Stimulated activated CD8-positive, alpha-beta memory T cell treated with anti-CD3 and anti-CD28 coated beads, Interleukin-7, amount 100 ng/mL, for 48 hours (primary cell): Measurements from ENCODE around the gene NUAK2.

Experiments
- DNase-seq, 2 donors: peaks; one replicate each; pipeline ENCODE4 v3.0.0-alpha.2; 2020; ENCODE audit warnings: low read depth in 1 of 2; ENCODE audit errors: extremely low read depth in 1 of 2

NUAK2 gene

DNA sequence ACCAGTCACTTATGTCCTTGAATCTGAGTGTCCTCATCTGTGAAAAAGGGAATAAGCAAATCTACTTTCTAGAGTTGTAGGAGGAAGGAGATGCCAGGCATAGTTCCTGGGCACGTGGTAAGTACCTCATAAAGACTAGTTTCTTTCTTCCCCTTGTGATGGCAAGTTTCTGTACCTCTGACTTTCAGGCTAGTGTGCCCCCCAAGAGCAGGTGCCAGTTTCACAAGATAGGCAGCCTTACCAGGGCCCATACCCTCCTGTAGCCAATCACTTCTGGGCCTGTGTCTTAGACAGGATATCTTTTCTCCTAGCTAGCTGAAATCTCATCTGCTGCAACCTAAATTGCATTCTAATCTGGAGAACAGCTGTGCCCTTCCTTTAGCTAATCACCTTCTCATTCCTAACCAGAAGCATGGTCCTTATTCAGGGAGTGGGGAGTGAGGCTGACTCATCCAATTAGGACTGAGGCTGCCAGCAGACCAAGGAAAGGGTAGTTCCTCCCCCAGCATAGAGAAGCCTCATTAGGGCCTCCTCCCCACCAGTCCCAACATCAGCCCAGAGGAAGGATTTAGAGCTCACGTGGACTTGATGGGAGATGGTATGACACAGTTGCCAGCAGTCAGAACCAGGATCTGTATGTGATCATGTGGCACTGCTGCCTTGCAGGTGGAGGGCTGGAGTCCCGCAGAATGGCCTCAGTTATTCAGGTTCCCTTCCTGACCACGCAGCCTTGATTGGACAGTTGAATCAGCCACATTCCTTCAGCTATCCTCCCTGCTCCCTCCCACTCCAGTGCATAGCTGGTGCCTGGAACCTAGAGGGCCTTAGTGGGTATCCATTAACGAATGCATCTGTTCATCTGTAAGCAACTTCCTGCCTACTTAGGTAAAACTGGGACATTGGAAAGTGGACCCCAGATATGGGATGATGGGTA, 27.3 kb upstream of the NUAK2 start:
- DNase-seq, result no peak

DNA sequence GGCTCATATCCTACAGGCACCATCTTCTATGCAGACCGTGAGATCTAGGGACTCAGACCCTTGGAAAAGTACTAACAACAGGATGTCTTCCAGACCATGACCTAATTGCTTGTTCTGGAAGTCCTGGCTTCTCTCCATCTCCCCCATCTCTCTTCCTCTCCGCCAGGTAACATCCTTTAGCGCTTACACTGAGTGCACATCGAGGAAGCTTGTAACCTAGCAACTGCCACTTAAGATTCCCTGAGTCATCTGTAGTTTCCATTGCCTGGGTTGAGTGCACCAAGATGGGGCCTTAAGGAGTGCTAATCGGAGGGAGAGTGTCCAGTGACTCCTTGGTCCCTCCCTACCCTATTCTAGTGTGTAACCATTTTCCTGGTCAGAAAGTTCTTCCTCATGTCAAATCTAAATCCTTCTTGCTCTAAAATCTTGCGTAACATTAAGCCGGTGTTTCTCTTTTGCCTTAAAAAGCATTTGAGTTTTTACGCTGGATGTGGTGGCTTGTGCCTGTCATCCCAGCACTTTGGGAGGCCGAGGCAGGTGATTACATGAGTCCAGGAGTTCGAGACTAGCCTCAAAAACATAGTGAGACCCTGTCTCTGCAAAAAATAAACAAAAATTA, 25.5 kb upstream of the NUAK2 start:
- DNase-seq, result no peak

DNA sequence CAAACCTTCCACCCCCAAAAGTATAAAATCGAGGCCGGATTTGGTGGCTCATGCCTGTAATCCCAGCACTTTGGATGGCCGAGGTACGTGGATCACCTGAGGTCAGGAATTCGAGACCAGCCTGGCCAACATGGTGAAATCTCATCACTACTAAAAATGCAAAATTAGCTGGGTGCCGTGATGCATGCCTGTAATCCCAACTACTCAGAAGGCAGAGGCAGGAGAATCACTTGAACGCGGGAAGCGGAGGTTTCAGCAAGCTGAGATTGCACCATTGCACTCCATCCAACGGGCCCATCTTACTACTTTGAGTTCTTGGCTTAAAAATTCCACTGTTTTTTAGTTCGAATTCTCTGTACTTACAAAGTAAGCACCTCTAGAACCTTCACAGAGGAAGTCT, 24.2 kb upstream of the NUAK2 start:
- no peak for DNase-seq

DNA sequence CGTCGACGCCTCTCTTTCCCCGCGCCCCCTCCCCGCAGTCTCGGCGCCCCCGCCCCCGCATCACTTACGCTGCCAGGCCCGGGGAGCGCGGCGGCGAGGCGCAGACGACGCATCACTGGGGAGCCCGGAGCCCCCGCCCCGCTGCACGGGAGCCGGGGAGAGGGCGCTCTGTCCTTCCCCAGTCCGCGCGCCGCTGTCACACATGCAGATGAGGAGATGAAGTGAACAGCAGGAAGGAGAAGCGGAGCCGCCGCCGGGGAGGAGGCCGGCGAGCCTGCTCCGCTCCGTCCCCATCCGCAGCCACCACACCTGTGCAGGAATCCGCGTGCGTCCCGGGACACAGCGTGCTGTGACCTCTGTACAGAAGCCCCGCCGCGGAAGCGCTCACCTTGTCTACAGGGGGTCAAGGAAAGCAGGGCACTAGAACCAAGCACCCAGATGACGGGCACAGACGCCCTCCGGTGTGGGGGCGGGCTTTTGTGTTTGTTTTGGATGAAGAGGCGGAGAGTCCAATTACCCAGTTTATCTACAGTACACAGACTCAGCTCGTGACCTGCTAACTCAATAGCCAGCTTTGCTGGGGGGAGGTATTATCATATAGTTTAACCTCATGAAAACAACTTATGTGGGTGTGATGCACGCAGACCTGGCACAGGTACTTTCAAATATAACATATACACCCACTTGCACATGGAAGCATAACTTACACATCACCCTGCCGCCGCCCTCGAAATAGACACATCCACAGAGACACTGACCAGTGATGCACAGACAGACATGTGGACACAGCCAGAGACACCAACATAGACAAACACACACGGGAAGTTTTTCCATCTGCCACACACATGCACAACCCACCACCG, 22.8 kb upstream of the NUAK2 start:
- no peak for DNase-seq

DNA sequence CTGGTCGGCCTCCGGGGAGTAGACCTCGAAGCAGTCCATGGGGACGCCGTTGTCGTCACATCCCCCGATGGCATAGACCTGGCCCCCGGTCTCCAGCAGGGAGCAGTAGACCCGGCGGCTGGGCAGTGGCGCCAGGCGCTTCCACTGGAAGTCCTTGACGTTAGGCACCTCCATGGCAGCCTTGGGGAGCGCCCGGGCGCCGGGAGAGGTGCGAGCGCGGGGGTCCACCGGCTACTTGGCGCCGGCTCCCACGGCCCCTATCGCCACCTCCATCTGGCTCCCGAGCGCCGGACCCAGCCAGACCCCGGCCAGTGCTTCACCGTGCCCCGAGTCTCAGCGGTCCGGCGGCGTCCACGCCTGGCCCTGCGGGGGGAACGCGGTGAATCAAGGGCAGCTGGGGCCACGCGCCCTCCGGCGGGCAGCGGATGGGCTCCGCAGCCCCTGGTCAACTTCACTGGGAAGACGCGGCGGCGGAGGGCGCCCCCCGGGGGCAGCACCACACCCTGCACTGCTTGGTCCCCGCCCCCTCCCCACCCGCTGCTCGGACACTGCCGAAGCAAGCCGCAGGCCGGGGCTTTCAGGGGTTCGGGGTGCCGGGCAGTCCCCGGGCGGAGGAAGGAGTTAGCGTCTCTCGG, 22.0 kb upstream of the NUAK2 start:
- no peak for DNase-seq

DNA sequence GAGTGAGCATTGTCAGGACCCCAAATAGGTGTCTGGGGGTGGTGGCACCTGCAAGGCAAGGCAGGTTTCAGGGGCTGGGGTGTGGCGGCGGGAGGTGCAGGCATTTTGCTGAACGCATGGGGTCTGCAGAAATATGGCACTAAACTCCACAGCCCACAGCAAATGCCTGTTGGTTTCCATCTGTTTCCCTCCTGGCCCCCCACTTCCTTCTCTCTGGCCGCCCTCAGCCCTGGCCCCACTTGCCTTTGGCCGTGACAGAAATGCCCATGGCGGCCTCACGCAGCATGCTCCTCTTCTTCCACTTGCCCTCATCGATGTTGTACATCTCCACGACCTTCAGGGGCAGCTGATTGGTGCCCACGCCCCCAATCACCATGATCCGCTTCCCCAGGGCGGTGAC, 21.4 kb upstream of the NUAK2 start:
- no peak for DNase-seq

DNA sequence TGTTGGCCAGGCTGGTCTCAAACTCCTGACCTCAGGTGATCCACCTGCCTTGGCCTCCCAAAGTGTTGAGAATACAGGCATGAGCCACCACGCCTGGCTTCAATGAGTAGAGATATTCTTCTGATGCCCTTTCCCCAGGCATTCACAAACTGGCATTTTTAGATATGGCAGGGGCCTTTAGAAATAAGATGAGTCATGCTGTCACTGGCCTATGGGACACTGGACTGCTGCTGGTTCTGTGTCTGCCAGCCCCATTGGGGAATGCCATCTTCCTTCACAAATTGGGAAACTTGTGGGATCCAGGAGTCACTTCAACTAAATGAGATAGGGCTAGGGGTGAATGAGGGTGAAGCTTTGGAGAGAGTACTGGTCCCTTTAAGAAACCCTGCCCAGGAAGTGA, 19.1 kb upstream of the NUAK2 start:
- DNase-seq, result no peak

DNA sequence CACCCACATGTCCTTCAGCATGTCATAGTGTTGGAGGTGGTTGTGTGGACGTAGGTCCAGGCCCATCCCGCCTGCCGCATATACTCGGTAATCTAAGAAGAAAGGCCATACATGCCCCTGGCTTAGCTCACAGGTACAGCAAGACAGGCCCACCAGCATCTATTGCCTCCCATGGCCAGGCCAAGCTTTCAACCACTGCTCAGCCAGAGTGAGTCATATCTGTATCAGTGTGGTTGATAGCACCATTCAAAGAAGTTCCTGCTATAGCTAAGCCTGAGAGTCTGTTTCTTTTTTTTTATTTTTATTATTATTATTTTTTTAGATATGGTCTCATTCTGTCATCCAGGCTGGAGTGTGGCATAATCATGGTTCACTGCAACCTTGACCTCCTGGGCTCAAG, 18.2 kb upstream of the NUAK2 start:
- DNase-seq, result no peak

DNA sequence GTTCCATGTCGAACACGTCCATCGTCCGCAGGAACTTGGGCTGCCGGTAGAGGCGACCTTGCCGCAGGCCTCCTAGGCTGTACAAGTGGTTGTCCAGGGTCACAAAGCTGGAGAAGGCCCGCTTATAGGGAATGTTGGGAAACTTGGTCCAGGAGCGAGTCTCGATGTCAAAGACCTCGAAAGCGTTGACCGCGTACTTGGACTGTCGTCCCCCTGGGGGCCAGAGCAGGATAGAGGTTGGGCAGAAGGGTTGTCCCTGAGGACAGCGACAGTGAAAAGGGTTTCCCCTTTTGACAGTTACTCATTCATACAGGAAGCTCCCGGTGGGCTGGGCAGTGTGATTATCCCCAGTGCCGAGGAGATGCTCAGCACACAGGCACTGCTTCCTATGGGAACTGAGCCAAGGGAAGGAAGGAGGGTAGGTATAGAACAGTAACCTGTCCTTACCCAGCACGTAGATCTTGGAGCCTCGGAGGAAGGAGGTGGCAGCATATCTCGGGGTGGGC, 17.7 kb upstream of the NUAK2 start:
- DNase-seq, result no peak

DNA sequence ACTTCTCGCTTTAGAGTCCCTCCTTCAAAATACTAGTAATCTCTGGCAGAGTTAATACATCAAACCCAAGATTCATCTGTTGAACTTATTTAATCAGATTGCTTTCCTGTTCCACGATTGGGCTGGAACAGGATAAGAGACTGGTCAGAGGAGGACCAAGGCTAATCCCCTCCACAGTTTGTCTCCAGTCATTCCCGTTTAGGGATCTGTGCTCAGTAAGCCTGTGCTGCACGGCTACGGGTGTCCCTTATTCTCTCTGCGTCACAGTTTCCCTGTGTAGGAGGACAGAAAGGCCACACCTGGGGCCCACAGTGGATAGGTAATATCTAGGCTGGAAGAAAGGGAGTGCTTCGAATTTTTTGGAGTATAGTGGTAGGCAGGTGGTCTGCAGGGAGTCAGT, 16.5 kb upstream of the NUAK2 start:
- DNase-seq, result no peak

DNA sequence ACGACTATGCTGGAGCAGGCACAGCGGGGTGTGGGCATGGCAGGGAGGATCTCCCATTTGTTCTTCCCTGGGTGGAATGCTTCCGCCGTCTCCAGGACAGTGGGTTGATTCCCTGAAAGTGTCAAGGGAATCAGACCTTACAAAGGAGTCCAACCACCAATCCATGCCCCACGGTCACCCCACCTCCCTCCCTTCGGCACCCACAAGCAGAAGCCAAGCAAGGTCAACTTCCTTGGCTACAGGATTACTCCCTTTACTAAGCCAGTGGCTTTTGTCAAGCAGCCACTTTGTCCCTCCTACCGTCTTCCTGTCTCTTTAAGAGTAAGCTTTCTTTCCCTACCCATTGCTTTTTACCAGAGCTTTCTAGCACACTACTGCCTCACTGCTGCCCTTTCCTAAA, 15.9 kb upstream of the NUAK2 start:
- no peak for DNase-seq

DNA sequence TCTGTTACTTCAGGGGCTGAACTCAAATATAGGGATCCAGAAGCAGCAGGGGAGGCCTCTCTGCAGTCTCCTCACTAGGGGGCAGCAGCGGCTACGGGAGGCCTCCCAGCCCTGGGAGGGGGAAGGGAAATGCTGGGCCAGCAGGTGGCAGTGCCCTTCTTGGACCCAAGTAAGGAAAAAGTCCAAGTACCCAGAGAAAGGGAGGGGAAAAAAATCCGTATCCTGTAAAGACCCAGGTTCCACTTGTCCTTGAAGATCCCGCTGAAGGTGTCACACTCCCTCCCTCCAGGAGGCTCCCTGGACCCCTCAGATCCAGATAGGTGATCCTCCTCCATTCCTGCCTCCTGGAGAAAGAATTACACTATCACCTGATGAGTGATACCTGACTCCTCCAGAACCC, 14.1 kb upstream of the NUAK2 start:
- peak; percentile 54 to 67 for DNase-seq

DNA sequence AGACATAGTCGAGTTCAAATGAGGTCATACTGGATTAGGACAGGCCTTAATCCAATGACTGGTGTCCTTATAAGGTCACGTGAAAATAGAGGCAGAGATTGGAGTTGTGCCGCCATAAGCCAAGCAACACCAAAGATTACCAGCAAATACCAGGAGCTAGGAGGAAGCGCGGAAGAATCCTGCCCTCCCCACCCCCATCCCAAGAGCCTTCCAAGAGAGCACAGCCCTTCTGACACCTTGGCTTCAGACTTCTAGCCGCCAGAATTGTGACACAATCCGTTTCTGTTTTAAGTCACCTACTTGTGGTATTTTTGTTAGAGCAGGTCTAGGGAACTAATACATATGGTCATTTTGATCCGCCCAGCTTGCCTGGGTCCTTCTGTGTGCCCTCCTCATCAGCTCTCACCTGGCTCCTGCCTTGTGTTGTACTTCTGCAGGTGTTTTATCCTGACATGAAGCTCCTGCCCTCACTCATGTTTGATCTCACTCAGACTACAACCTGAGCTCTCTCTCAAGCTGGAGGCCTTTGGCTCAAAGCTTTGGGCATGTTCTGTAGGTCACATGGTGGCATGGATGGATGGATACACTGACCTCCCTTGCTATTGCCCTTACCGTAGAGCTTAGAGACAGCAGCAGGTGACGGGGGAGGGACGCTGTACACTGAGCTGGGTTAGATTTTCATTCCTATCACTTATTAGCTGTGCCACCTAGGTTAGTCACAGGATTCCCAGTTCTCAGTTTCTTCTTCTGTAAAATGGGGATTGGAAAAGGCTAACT, 10.7 kb upstream of the NUAK2 start:
- no peak for DNase-seq

DNA sequence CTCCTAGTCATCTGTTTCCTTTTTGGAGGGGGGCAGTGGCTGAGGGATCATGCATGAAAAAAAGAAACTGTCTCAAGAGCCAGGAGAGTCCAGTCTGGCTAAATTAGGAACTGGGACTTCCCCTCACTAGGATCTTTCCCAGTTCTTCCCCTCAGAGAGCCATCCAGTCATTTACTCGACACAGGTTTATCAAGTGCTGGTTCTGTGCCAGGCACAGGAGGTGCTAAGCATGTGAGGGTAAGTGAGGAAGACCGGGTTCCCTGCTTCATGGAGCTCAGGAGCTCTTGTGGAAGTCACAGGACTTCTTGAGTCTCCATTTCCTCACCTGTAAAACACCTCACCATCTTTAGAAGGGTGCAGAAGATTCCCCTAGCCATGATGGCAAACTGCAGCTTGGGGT, 8.6 kb upstream of the NUAK2 start:
- DNase-seq, result no peak

DNA sequence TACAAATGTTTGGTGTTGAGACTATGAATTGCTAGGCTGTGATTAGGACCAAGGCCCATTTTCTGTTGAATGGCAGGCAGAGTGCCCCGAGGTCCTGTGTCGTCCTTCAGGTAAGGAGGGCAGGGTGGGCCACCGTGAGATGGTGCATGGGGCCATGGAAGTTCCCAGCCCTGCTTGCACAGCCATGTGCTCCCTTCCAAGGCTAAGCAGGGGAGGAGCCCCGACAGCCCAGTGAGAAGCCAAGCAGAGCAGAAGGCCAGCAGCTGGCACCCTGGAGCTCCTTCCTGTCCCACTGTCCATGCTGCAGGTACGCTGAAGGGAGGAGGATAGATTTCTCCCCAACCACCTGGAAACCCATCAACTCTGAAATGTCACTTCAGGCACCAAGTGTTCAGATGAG, 8.2 kb upstream of the NUAK2 start:
- DNase-seq, result no peak

DNA sequence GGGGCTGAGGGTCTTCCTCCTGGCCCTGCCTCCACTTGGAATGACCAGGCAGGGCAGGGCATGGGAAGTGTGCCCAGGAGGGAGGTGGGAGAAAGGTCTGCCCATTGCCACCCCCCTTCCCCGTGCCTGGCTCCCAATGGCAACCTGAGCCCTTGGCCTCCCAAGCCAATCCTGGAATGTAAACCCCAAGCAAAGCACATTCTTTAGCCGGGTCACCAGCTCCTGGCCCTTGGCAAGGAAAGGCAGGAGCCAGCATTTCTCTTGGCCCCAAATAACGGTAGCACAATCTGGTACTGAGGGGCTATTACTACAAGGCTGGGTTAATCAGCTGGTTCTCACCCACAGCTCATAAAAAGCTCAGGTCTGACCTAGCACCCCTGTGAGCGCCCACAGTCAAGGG, 6.9 kb upstream of the NUAK2 start:
- no peak for DNase-seq

DNA sequence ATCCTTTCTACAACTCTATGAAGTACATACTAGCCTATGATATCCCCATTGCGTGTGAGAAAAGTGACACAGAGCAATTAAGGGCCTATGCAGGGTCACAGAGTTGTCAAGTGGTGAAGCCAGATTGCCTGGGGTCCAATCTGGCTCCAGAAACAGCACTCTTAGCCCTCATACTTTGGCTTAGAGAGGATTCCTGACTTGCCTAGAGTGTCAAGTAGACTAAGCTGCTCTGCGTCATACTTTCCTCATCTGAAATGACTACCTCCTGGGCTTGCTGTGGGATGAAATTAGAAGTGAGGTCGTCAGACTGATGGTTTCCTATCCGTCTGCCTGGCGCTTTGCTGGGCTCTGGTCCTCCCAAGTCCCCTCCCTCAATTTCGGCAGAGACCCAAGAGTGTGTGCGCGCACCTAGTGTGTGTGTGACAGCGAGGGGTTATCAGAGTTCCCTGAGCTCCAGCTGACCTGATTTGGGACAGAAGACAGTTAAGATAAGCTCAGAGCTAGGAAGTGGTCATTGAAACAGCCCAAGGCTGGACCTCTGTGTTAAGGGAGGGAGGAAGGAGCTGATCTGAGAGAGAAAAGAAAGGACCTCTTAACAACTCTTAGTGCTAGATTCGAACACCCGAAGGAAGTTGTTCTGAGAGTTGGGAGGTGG, 5.4 kb upstream of the NUAK2 start:
- DNase-seq, result no peak

DNA sequence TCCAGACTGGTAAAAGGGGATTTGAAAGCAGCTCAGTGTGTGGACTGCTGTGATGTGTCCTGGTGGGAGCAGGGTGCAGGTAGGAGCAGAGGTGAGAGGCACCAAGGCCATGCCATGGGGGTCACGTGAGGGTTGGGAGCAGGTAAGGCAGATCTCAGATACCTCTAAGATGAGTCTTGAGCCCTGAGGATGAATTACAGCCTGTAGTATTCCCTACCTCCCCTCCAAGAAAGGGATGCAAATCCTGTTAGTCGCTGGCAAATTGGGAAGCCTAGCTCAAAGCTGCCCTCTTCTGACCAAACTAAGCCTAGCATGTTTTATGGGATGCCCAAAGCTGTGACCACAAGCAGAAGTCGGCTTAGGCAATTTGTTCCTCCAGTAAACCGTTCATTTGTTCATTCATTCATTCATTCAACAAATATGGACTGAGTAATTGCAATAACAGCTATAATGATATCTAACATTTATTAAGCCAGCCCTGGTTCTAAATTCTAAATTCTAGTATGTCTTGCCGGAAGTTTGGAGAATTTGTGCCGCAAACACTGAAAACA, 3.9 kb upstream of the NUAK2 start:
- no peak for DNase-seq

DNA sequence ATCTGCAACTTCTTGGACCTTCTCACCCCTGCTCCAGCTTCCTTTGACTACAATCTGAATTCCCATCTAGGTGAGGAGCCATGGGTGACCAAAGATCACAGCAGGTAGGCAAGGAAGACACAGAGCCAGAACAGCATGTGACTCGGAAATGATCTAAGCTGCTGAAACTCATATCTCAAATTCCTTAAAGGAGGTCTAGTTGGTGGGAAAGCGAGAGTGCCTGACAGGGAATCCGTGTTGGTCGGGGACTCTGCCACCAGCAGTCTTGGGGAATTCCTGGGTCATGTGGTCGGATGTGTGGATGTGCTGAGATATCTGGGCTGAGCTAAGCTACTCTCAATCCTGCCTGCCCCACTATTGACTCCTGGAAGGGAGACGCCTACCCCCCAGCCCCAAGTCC, 3.2 kb upstream of the NUAK2 start:
- DNase-seq, result no peak
